MM.1S (cell line): ENCODE data around the gene RHBDL1.

Experiments used
- DNase-seq: peaks from one replicate; pipeline ENCODE4 v3.0.0-alpha.2; 2015
- H2AFZ ChIP-seq: fragments of 300-600 bp; sonication (generic); 2 replicates; pipeline ENCODE4 v1.6.0; 2016; ENCODE audit warnings: antibody characterized with exemption, low read length
- H3F3A ChIP-seq: fragments of 300-600 bp; sonication (generic); 2 replicates; pipeline ENCODE4 v1.6.1; 2016; ENCODE audit warnings: mild to moderate bottlenecking, antibody characterized with exemption, low read length, moderate library complexity, mixed read lengths; ENCODE audit not compliant: insufficient read depth
- H3K27ac ChIP-seq: fragments of 300-600 bp; sonication (generic); 2 replicates; pipeline ENCODE4 v1.5.1; 2016; ENCODE audit warnings: mild to moderate bottlenecking, low read length
- H3K27me3 ChIP-seq: fragments of 300-600 bp; sonication (generic); replicated peaks from 2 replicates; pipeline ENCODE4 v1.6.0; 2016; ENCODE audit warnings: low read length; ENCODE audit not compliant: insufficient read depth
- H3K36me3 ChIP-seq: fragments of 300-600 bp; sonication (generic); replicated peaks from 2 replicates; pipeline ENCODE4 v1.6.1; 2016; ENCODE audit warnings: mild to moderate bottlenecking, low read length, mixed read lengths; ENCODE audit not compliant: insufficient read depth
- H3K4me1 ChIP-seq: fragments of 300-600 bp; sonication (generic); 2 replicates; pipeline ENCODE4 v1.6.1; 2016; ENCODE audit warnings: low read length, mixed read lengths
- H3K4me2 ChIP-seq: fragments of 300-600 bp; sonication (generic); 2 replicates; pipeline ENCODE4 v1.6.0; 2016; ENCODE audit warnings: low read depth, low read length
- H3K4me3 ChIP-seq: fragments of 300-600 bp; sonication (generic); 2 replicates; pipeline ENCODE4 v1.5.1; 2016; ENCODE audit warnings: low read length, mixed read lengths
- H3K79me2 ChIP-seq: fragments of 300-600 bp; sonication (generic); 2 replicates; pipeline ENCODE4 v1.6.1; 2016; ENCODE audit warnings: mixed run types, low read length, mixed read lengths
- H3K9ac ChIP-seq: fragments of 300-600 bp; sonication (generic); 2 replicates; pipeline ENCODE4 v1.6.1; 2016; ENCODE audit warnings: low read length, mixed read lengths
- H3K9me2 ChIP-seq: fragments of 300-600 bp; sonication (generic); replicated peaks from 2 replicates; pipeline ENCODE4 v1.6.1; 2016; ENCODE audit warnings: mild to moderate bottlenecking, low read length, mixed read lengths; ENCODE audit not compliant: insufficient read depth
- H3K9me3 ChIP-seq: fragments of 300-600 bp; sonication (generic); replicated peaks from 2 replicates; pipeline ENCODE4 v1.6.1; 2016; ENCODE audit warnings: mild to moderate bottlenecking, low read length, mixed read lengths; ENCODE audit not compliant: insufficient read depth
- H4K20me1 ChIP-seq: fragments of 300-600 bp; sonication (generic); 2 replicates; pipeline ENCODE4 v1.6.1; 2016; ENCODE audit warnings: mild to moderate bottlenecking, low read length, moderate library complexity, mixed read lengths; ENCODE audit not compliant: insufficient read depth
- CTCF ChIP-seq: fragments of 300-600 bp; sonication (generic); IDR thresholded peaks from 2 replicates; pipeline ENCODE4 v1.5.1; 2016; ENCODE audit warnings: antibody characterized with exemption, low read length, mixed read lengths
- EZH2 ChIP-seq: fragments of 300-600 bp; sonication (generic); optimal IDR thresholded peaks from 2 replicates; pipeline ENCODE3; 2017; ENCODE audit warnings: low read depth, mild to moderate bottlenecking, antibody characterized with exemption, low read length, mixed read lengths
- EZH2phosphoT487 ChIP-seq: fragments of 300-600 bp; sonication (generic); IDR thresholded peaks from 2 replicates; pipeline ENCODE4 v1.6.1; 2018; ENCODE audit warnings: antibody characterized with exemption, low read length

Gene RHBDL1

DNA sequence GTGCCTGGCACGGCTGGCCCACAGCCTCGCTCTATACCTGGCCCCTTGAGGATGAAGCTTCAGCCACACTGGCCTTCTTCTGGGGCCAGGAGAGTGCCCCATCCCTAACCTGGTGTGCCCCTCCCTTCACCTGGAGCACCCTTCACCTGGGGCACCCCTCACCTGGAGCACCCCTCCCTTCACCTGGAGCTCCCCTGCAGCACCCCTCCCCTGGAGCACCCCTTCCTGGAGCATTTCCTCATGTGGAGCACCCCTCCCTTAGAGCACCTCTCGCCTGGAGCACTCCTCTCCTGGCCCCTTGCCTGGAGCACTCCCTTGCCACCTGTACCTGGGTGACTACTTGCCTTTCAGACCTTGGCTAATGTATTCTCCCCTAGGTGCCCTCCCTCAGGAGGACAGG lies 32.5 kb downstream of the RHBDL1 start:
- Histone ChIP-seq H3K27ac (no peak overlapping the region), H3K9me2 (no peaks in the 10 kb centered on the region), H3K4me1 (no peaks in the 10 kb centered on the region), H4K20me1 (no peaks in the 10 kb centered on the region), H3F3A (no peaks in the 10 kb centered on the region), H3K9me3 (no peaks in the 10 kb centered on the region), H3K9ac (no peak overlapping the region), H3K79me2 (no peaks in the 10 kb centered on the region), H3K4me2 (no peak overlapping the region), H3K4me3 (no peak overlapping the region), H3K27me3 (peaks cover 66% of the 10 kb centered on the region), H3K36me3 (no peaks in the 10 kb centered on the region), H2AFZ (no peak overlapping the region)
- DNase-seq = no peak
- TF ChIP-seq CTCF = no peak
- no peak for TF ChIP-seq EZH2phosphoT487
- no peak for TF ChIP-seq EZH2

- Histone ChIP-seq H3K79me2 (no peaks in the 10 kb centered on the region), H3K27ac (no peak overlapping the region), H3K9me2 (no peaks in the 10 kb centered on the region), H3K27me3 (peaks cover 58% of the 10 kb centered on the region), H3K9ac (no peak overlapping the region), H3K4me3 (no peak overlapping the region), H3K4me1 (no peaks in the 10 kb centered on the region; the same call in 1 of the 2 replicates), H4K20me1 (no peaks in the 10 kb centered on the region), H3K36me3 (no peaks in the 10 kb centered on the region), H2AFZ (no peak overlapping the region), H3F3A (no peaks in the 10 kb centered on the region), H3K9me3 (no peaks in the 10 kb centered on the region), H3K4me2 (no peak overlapping the region)
- no peak for TF ChIP-seq EZH2phosphoT487
- TF ChIP-seq EZH2 = no peak
- no peak for TF ChIP-seq CTCF
- DNase-seq = no peak
Observed at GRCh38 chr16:708959-709358, 33.5 kb downstream of the RHBDL1 start.

DNA sequence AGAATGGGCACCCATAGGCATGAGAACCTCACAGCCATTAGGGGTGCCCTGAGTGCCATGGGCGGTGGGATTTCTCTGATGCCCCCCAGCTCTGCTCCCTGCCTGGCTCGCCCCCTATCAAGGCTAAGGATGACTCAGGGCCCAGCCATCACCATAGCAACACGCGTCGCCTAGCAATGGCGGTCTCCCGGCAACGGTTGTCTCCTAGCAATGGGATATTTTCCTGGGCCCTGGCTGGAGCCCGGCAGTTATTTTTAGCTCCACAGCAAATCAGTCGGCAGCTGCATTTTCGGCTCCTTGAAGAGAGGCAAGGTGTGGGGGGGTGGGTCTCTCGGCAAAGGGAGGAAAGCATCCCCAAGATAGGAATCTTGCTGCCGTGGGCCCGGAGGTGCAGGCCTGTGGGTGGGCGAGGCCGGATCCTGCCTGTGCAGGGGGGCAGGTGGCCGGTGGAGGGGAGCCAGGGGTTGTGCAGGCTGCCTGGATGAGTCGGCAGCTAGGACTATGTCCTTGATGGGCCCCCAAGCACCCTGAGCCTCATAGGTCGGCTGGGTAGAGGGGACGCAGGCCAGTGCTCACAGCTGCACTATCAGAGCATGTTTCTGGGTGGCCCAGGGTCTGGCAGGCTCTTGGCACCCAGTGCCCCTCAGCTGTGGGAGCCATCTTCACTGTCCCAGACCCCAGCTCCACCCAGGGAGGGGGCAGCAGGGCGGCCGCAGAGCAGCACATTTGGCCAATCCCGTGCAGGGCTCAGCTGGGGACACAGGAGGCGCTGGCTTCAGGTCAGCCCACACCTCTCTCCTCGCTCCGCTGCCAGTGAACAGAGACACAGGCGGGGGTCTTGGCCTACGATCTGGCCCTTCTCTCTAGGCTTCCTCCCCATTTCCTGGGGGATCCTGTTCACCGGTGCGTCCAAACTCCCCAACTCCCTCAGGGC lies 34.4 kb downstream of the RHBDL1 start:
- Histone ChIP-seq H3K79me2 (no peaks in the 10 kb centered on the region), H3K9me2 (no peaks in the 10 kb centered on the region), H3K9ac (no peak overlapping the region), H4K20me1 (no peaks in the 10 kb centered on the region), H3K4me1 (peaks cover 7% of the 10 kb centered on the region; the same call in 1 of the 2 replicates), H3K27me3 (peaks cover 49% of the 10 kb centered on the region), H3K27ac (no peak overlapping the region), H3K4me2 (no peak overlapping the region), H3F3A (no peaks in the 10 kb centered on the region), H3K9me3 (no peaks in the 10 kb centered on the region), H2AFZ (no peak overlapping the region), H3K36me3 (no peaks in the 10 kb centered on the region), H3K4me3 (no peak overlapping the region)
- no peak for TF ChIP-seq EZH2
- TF ChIP-seq CTCF = no peak
- no peak for TF ChIP-seq EZH2phosphoT487
- no peak for DNase-seq
